Hepatocyte (in vitro differentiated cells): Measurements from ENCODE around the gene ALPP.
"Not testable (repeated sequence)": the region's sequence is repeated elsewhere in the genome, so short reads cannot be mapped to it uniquely, and the experiment has no call there.

Source experiments
- EZH2 ChIP-seq: fragments of 200-600 bp; sonication (generic); IDR thresholded peaks from 2 replicates; pipeline ENCODE4 v1.6.1; 2016; ENCODE audit warnings: antibody characterized with exemption, mild to moderate bottlenecking, borderline replicate concordance
- EZH2phosphoT487 ChIP-seq: fragments of 200-600 bp; sonication (generic); IDR thresholded peaks from one replicate; pipeline ENCODE4 v1.6.1; 2018; ENCODE audit warnings: antibody characterized with exemption, mild to moderate bottlenecking, low read depth, moderate library complexity; ENCODE audit not compliant: unreplicated experiment, severe bottlenecking
- TF ChIP-seq, protein P1 (sequence below): fragments of 200-600 bp; sonication (generic); IDR thresholded peaks from 2 replicates; pipeline ENCODE4 v1.5.1; 2016; ENCODE audit warnings: antibody characterized with exemption, mild to moderate bottlenecking; ENCODE audit not compliant: poor library complexity

DNA sequence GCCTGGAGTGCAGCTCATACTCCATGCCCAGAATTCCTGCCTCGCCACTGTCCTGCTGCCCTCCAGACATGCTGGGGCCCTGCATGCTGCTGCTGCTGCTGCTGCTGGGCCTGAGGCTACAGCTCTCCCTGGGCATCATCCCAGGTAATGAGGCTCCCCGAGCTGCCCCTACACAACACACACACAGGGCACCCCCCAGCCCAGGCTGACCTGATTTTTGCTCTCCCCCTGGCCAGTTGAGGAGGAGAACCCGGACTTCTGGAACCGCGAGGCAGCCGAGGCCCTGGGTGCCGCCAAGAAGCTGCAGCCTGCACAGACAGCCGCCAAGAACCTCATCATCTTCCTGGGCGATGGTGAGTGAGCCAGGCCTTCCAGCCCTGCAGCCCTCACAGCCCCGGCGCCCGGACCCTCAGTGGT is at the start of gene ALPP:
- TF ChIP-seq, protein P1, sequence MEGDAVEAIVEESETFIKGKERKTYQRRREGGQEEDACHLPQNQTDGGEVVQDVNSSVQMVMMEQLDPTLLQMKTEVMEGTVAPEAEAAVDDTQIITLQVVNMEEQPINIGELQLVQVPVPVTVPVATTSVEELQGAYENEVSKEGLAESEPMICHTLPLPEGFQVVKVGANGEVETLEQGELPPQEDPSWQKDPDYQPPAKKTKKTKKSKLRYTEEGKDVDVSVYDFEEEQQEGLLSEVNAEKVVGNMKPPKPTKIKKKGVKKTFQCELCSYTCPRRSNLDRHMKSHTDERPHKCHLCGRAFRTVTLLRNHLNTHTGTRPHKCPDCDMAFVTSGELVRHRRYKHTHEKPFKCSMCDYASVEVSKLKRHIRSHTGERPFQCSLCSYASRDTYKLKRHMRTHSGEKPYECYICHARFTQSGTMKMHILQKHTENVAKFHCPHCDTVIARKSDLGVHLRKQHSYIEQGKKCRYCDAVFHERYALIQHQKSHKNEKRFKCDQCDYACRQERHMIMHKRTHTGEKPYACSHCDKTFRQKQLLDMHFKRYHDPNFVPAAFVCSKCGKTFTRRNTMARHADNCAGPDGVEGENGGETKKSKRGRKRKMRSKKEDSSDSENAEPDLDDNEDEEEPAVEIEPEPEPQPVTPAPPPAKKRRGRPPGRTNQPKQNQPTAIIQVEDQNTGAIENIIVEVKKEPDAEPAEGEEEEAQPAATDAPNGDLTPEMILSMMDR, result not testable (repeated sequence)
- not testable (repeated sequence) for TF ChIP-seq EZH2phosphoT487, EZH2
